Measurements from ENCODE around the gene TAL1.

Gene TAL1

DNA sequence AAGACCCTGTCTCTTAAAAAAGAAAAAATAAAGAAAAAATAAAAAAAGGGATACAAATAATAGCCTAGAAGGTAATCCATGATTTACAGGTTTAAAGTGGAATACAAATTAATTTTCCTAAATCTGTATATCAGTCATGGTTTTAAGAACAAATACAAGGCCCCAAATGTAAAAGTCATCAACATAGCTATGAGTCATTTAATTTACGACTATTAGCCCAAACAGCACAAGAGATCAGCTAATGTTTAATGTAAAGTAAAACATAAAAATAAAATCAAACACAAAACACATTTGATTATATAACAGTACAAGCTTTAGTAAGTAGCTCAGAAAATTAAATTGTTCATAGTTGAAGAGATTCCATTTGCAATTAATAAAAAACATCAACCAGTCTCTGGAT lies 20.3 kb upstream of the TAL1 start:
- TF ChIP-seq, protein P1, sequence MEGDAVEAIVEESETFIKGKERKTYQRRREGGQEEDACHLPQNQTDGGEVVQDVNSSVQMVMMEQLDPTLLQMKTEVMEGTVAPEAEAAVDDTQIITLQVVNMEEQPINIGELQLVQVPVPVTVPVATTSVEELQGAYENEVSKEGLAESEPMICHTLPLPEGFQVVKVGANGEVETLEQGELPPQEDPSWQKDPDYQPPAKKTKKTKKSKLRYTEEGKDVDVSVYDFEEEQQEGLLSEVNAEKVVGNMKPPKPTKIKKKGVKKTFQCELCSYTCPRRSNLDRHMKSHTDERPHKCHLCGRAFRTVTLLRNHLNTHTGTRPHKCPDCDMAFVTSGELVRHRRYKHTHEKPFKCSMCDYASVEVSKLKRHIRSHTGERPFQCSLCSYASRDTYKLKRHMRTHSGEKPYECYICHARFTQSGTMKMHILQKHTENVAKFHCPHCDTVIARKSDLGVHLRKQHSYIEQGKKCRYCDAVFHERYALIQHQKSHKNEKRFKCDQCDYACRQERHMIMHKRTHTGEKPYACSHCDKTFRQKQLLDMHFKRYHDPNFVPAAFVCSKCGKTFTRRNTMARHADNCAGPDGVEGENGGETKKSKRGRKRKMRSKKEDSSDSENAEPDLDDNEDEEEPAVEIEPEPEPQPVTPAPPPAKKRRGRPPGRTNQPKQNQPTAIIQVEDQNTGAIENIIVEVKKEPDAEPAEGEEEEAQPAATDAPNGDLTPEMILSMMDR (IDR thresholded peaks at IDR 0.05; ENCODE audit: low read depth, low read length) = no peak
- DNase-seq (ENCODE audit: extremely low read depth, low read depth) = no peak

DNA sequence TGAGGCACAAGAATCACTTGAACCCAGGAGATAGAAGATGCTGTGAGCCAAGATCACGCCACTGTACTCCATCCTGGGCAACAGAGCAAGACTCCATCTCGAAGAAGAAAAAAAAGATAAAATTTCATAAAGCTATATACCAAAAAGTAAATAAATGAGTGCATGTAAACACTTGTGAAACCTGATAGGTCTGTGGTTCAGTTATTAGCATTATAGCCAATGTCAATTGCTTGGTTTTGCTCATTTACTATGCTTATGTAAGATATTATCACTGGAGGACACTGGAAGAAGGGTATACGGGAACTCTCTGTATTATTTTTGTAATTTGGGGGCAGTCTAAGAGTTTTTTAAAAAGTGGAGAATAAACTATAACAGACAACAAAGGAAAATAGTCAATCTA lies 17.7 kb upstream of the TAL1 start:
- TF ChIP-seq, protein P1 (IDR thresholded peaks at IDR 0.05; ENCODE audit: low read depth, low read length) = no peak
- DNase-seq (ENCODE audit: extremely low read depth, low read depth) = no peak

DNA sequence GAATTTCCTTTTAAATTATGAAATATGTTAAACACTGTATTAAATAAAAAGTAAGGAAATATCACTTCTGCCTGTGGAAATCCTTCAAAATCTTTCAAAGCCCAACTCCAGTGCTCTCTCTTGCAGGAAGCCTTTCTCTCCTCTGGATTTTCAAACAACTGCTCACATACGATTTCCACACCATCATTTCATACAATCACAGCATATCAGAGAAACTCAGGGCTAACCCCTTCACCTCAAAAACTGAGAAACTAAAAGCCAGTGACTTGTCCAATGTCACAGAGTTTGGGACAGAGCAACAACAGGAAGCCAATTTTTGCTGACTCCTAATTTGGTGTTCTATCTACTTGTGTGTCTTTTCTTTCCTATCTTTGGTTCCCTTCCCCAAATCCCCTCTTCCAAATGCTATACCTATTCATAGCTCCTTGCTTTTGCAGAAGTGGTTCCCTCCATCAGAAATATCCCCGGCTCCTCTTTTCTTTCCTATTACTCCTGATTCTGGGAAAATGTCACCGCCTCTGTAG lies 12.4 kb upstream of the TAL1 start:
- no peak for DNase-seq (ENCODE audit: extremely low read depth, low read depth)
- TF ChIP-seq, protein P1 (IDR thresholded peaks at IDR 0.05; ENCODE audit: low read depth, low read length) = no peak

- DNase-seq (ENCODE audit: extremely low read depth, low read depth) = no peak
- TF ChIP-seq, protein P1 (IDR thresholded peaks at IDR 0.05; ENCODE audit: low read depth, low read length) = no peak
These were observed 11.9 kb upstream of the TAL1 start for GRCh38 chr1:47243910-47244309.

GRCh38 chr1:47241114-47242113 lies 9.4 kb upstream of the TAL1 start:
- DNase-seq (ENCODE audit: extremely low read depth, low read depth) = no peak
- TF ChIP-seq, protein P1 (IDR thresholded peaks at IDR 0.05; ENCODE audit: low read depth, low read length) = no peak

GRCh38 chr1:47238935-47239592 lies 7.0 kb upstream of the TAL1 start:
- no peak for DNase-seq (ENCODE audit: extremely low read depth, low read depth)
- TF ChIP-seq, protein P1 (IDR thresholded peaks at IDR 0.05; ENCODE audit: low read depth, low read length) = no peak

- no peak for DNase-seq (ENCODE audit: extremely low read depth, low read depth)
- TF ChIP-seq, protein P1 (IDR thresholded peaks at IDR 0.05; ENCODE audit: low read depth, low read length) = no peak
These were observed 3.8 kb upstream of the TAL1 start for GRCh38 chr1:47235806-47236205.

All from AG09319 (cell line).